GM10266 (cell line): ENCODE results near the gene CFAP161.
"Not testable (repeated sequence)": the region's sequence is repeated elsewhere in the genome, so short reads cannot be mapped to it uniquely, and the experiment has no call there.

Experiments used
- DNase-seq: peaks from one replicate; pipeline ENCODE4 v3.0.0; 2012; ENCODE audit errors: extremely low spot score
- CTCF ChIP-seq: IDR thresholded peaks from 2 replicates; pipeline ENCODE4 v1.5.1; 2012; ENCODE audit warnings: mild to moderate bottlenecking, low read depth; ENCODE audit not compliant: control insufficient read depth, insufficient read depth; ENCODE audit errors: missing control alignments

CFAP161 gene

GRCh38 chr15:81152339-81152738, 18.3 kb downstream of the CFAP161 start:
- TF ChIP-seq CTCF, result peak; percentile 23
- DNase-seq, result no peak

- TF ChIP-seq CTCF, result no peak
- DNase-seq, result no peak
Measured at GRCh38 chr15:81152799-81153198, 18.7 kb downstream of the CFAP161 start.

- DNase-seq, result peak; percentile 62
- TF ChIP-seq CTCF, result peak; percentile 55
Measured at GRCh38 chr15:81155375-81156218, 21.5 kb downstream of the CFAP161 start.

- no peak for TF ChIP-seq CTCF
- DNase-seq, result no peak
Measured at GRCh38 chr15:81156324-81156723, 22.3 kb downstream of the CFAP161 start.

- no peak for DNase-seq
- TF ChIP-seq CTCF, result no peak
Measured at GRCh38 chr15:81157195-81157938, 23.3 kb downstream of the CFAP161 start.

GRCh38 chr15:81157939-81158223, 23.8 kb downstream of the CFAP161 start:
- TF ChIP-seq CTCF, result no peak
- DNase-seq, result no peak

GRCh38 chr15:81158561-81158960, 24.5 kb downstream of the CFAP161 start:
- DNase-seq, result not testable (repeated sequence)
